Keratinocyte (primary cell): ENCODE data around the gene EPHB4. TPM values are rescaled to one million over a fixed set of nuclear protein-coding genes. Genes with fewer than 3 reads are reported as not detected.

Source experiments
- DNase-seq: peaks from one replicate; pipeline ENCODE4 v3.0.0-alpha.2; 2011; ENCODE audit warnings: low read depth, missing footprints, low spot score
- FAIRE-seq: peaks from 2 replicates; lab custom pipeline; 2011; peaks lifted over from hg19 to GRCh38; lab: Jason Lieb, UNC
- H2AFZ ChIP-seq: 2 replicates; pipeline ENCODE4 v1.6.0; 2012; ENCODE audit warnings: low read length, control low read depth, inconsistent platforms; ENCODE audit not compliant: control insufficient read depth
- H3K27ac ChIP-seq: 2 replicates; pipeline ENCODE4 v1.5.1; 2011; ENCODE audit warnings: low read length; ENCODE audit not compliant: control insufficient read depth, insufficient read depth
- H3K27me3 ChIP-seq: 3 replicates; pipeline ENCODE4 v1.6.0; 2011; ENCODE audit warnings: low read length; ENCODE audit not compliant: control insufficient read depth, insufficient read depth; ENCODE audit errors: extremely low read depth
- H3K36me3 ChIP-seq, 2 experiments: 2 replicates in 1 of 2; 3 replicates in 1 of 2; pipeline ENCODE4 v1.5.1; 2011; ENCODE audit warnings: low read length in 2 of 2, mild to moderate bottlenecking in 1 of 2; ENCODE audit not compliant: control insufficient read depth in 2 of 2, insufficient read depth in 2 of 2; ENCODE audit errors: extremely low read depth in 1 of 2
- H3K4me1 ChIP-seq: 3 replicates; pipeline ENCODE4 v1.5.1; 2011; ENCODE audit warnings: low read length; ENCODE audit not compliant: control insufficient read depth, insufficient read depth; ENCODE audit errors: extremely low read depth
- H3K4me2 ChIP-seq: 3 replicates; pipeline ENCODE4 v1.6.0; 2011; ENCODE audit warnings: low read depth, low read length; ENCODE audit not compliant: control insufficient read depth, insufficient read depth; ENCODE audit errors: extremely low read depth
- H3K4me3 ChIP-seq, 3 experiments: fragments of 200-600 bp in 1 of 3; sonication (generic) in 1 of 3; 2 replicates in 2 of 3; 3 replicates in 1 of 3; pipeline ENCODE4 v1.5.1; 2011 to 2016; ENCODE audit warnings: low read length in 3 of 3, mild to moderate bottlenecking in 3 of 3, control low read depth in 2 of 3, inconsistent platforms in 1 of 3, low read depth in 1 of 3, mixed read lengths in 1 of 3, mixed run types in 1 of 3, moderate library complexity in 1 of 3; ENCODE audit not compliant: control insufficient read depth in 2 of 3, insufficient read depth in 2 of 3; ENCODE audit errors: extremely low read depth in 1 of 3
- H3K79me2 ChIP-seq: 2 replicates; pipeline ENCODE4 v1.6.0; 2012; ENCODE audit warnings: low read length; ENCODE audit not compliant: control insufficient read depth, insufficient read depth
- H3K9ac ChIP-seq: 3 replicates; pipeline ENCODE4 v1.6.0; 2011; ENCODE audit warnings: low read length; ENCODE audit not compliant: control insufficient read depth, insufficient read depth; ENCODE audit errors: extremely low read depth
- H3K9me1 ChIP-seq: 3 replicates; pipeline ENCODE4 v1.6.0; 2011; ENCODE audit warnings: low read length; ENCODE audit not compliant: control insufficient read depth, insufficient read depth; ENCODE audit errors: extremely low read depth
- H3K9me3 ChIP-seq: 2 replicates; pipeline ENCODE4 v1.5.1; 2012; ENCODE audit warnings: low read depth, low read length; ENCODE audit not compliant: control insufficient read depth
- H4K20me1 ChIP-seq: 3 replicates; pipeline ENCODE4 v1.6.0; 2011; ENCODE audit warnings: low read length; ENCODE audit not compliant: control insufficient read depth, insufficient read depth; ENCODE audit errors: extremely low read depth
- EZH2 ChIP-seq: IDR thresholded peaks from one replicate; pipeline ENCODE4 v1.6.1; 2012; ENCODE audit warnings: inconsistent platforms, mild to moderate bottlenecking, low read length, moderate library complexity
- dilution Hi-C: fragments of 300-500 bp; cut with MboI; formaldehyde crosslinking; loops from one replicate; pipeline ENCODE4 v1.7.0; 2020; ENCODE audit warnings: low sequenced_read_pairs; ENCODE audit not compliant: extremely low pct_ligation_motif_present
- polyA plus RNA-seq, 5 experiments: library from polyadenylated mRNA; depleted of rRNA in 3 of 5; stranded (reverse) in 3 of 5; stranded (forward) in 1 of 5; unstranded in 1 of 5; fragments of >200 nt; gene quantifications; 1 replicate in 1 of 5; 2 replicates in 3 of 5; 3 replicates in 1 of 5; pipeline versions ENCODE4 v1.2.1 to v1.2.3, GENCODE V29; 2011 to 2012; ENCODE audit warnings: missing spikeins in 2 of 5, low read depth in 1 of 5, low replicate concordance in 1 of 5
- TF ChIP-seq, protein P1 (sequence below), 3 experiments: IDR thresholded peaks in 1 of 3; conservative IDR thresholded peaks in 1 of 3; optimal IDR thresholded peaks in 1 of 3; 2 replicates in 2 of 3; 3 replicates in 1 of 3; pipeline versions ENCODE3 to v1.5.1; 2011; ENCODE audit warnings: low read length in 3 of 3, mild to moderate bottlenecking in 3 of 3, moderate library complexity in 2 of 3, control low read depth in 1 of 3, inconsistent platforms in 1 of 3; ENCODE audit not compliant: insufficient read depth in 2 of 3; ENCODE audit errors: extremely low read depth in 1 of 3

EPHB4 gene
- polyA plus RNA-seq, 1 donor (not counting 4 experiments of a cell fraction or from before 2014, with no cell fraction given): 61.4 TPM

DNA sequence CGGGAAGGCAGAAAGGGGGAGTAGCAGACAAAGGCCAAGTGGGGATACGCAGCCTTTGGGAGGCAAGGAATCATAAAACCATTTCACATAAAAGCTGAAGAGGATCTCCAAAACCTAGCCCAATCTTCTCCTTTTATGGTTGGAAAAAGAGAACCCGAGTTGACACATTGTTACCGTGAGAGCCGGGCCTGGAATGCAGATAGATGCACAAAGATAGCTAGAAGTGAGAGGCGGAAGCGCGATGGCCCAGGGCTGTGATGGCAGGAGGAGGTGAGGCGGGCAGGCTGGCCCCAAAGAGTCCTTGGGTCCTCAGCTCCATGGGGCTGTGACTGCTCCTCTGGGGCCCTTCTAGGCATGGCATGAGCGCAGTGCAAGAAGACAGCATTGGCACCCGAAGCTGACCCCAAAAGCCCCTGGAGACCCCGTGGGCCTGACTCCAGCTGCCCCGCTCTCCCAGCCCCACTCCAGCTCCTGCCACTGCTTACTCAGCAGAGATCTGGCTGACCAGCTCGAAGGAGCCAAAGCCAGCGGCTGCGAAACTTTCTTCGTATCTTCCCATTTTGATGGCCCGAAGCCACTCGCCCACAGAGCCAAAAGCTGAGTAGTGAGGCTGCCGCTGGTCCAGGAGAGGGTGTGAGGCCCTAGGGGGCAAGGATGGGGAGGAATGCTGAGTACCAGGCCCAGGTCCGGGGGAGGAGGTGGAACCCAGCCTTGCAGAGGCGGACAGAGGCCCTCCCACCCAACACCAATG lies 22.5 kb downstream of the EPHB4 start:
- Histone ChIP-seq H3K4me3 (no peak overlapping the region), H4K20me1 (no peaks in the 10 kb centered on the region), H3K4me1 (peaks cover 39% of the 10 kb centered on the region), H3K36me3 (peaks cover 27 to 46% of the 10 kb centered on the region in 2 experiments), H3K27me3 (no peaks in the 10 kb centered on the region), H3K27ac (no peak overlapping the region), H3K9ac (no peak overlapping the region), H3K79me2 (no peaks in the 10 kb centered on the region), H2AFZ (no peak overlapping the region), H3K4me2 (no peak overlapping the region), H3K9me3 (no peaks in the 10 kb centered on the region), H3K9me1 (no peaks in the 10 kb centered on the region)
- FAIRE-seq: no peak
- dilution Hi-C loops: no loop called here
- TF ChIP-seq EZH2: no peak
- TF ChIP-seq, protein P1, sequence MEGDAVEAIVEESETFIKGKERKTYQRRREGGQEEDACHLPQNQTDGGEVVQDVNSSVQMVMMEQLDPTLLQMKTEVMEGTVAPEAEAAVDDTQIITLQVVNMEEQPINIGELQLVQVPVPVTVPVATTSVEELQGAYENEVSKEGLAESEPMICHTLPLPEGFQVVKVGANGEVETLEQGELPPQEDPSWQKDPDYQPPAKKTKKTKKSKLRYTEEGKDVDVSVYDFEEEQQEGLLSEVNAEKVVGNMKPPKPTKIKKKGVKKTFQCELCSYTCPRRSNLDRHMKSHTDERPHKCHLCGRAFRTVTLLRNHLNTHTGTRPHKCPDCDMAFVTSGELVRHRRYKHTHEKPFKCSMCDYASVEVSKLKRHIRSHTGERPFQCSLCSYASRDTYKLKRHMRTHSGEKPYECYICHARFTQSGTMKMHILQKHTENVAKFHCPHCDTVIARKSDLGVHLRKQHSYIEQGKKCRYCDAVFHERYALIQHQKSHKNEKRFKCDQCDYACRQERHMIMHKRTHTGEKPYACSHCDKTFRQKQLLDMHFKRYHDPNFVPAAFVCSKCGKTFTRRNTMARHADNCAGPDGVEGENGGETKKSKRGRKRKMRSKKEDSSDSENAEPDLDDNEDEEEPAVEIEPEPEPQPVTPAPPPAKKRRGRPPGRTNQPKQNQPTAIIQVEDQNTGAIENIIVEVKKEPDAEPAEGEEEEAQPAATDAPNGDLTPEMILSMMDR (optimal IDR thresholded peaks at IDR 0.05 in 1 of 3, IDR thresholded peaks at IDR 0.05 in 1 of 3, conservative IDR thresholded peaks at IDR 0.05 in 1 of 3; ENCODE audit: extremely low read depth in 1 of 3, insufficient read depth in 2 of 3, low read length in 3 of 3): no peak
- DNase-seq: no peak

DNA sequence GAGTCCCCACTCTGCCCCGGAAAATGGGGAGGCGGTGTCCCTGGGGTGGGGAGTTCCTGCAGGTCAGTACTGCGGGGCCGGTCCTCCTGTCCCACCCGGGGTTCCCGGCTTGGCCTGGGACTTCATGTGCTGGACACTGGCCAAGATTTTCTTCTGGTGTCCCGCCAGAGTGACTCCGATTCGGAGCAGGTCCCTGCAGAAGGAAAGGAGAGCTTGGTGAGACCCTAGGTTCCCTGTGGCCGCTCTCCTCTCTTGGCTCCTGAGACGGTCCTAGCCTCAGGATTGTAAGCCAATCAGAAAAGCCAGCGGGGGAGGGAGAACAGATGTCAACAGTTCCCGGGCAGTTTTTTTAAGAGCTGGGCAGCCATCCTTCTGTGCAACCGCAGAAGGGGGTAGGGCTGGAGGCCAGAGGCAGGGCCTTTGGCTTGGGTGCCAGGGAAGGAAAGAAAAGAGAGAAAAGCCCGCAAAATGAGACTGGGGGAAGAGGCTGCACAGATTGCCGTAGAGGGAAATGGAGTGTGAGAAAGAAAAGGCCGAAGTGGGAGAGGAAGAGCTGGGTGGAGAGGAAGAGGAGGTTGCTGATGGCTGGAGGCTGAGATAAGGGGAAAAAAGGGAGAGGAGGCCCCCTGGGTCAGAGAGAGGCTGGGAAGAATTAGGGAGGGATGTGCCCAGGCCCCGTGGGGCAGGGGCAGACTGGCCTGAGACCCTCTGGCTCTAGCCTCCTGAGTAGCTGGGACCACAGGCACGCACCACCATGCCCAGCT lies 23.7 kb downstream of the EPHB4 start:
- Histone ChIP-seq H3K9me1 (no peaks in the 10 kb centered on the region), H3K4me1 (peaks cover 43% of the 10 kb centered on the region), H4K20me1 (no peaks in the 10 kb centered on the region), H3K27me3 (no peaks in the 10 kb centered on the region), H3K9me3 (no peaks in the 10 kb centered on the region), H3K9ac (peak overlapping the region; percentile 49), H3K4me3 (peak overlapping the region in 1 of 3 experiments; percentile 38), H3K79me2 (no peaks in the 10 kb centered on the region), H3K4me2 (peak overlapping the region; percentile 71), H2AFZ (no peak overlapping the region), H3K36me3 (peaks cover 23 to 38% of the 10 kb centered on the region in 2 experiments), H3K27ac (peak overlapping the region; percentile 73)
- TF ChIP-seq EZH2: no peak
- FAIRE-seq (peak; percentile 23), DNase-seq (peak; percentile 68)
- dilution Hi-C loops: no loop called here
